HEK293 (cell line): Measurements from ENCODE around the gene ELMO1.

Experiments used
- ZBTB8A ChIP-seq: fragments of 450-650 bp; formaldehyde crosslinking; IDR thresholded peaks from 2 replicates; pipeline ENCODE4 v1.5.1; 2016; ENCODE audit warnings: missing biosample characterization, missing genetic modification characterization
- ZNF174 ChIP-seq: fragments of 450-650 bp; formaldehyde crosslinking; IDR thresholded peaks from 2 replicates; pipeline ENCODE4 v1.5.0; 2017; ENCODE audit warnings: missing biosample characterization, mild to moderate bottlenecking, missing genetic modification characterization
- TF ChIP-seq, protein P1 (sequence below): fragments of 450-650 bp; formaldehyde crosslinking; IDR thresholded peaks from 2 replicates; pipeline ENCODE4 v1.5.1; 2016; ENCODE audit warnings: missing biosample characterization, missing genetic modification characterization
- TF ChIP-seq, protein P2 (sequence below): fragments of 450-650 bp; formaldehyde crosslinking; IDR thresholded peaks from 2 replicates; pipeline ENCODE4 v1.5.1; 2016; ENCODE audit warnings: missing biosample characterization, missing genetic modification characterization

DNA sequence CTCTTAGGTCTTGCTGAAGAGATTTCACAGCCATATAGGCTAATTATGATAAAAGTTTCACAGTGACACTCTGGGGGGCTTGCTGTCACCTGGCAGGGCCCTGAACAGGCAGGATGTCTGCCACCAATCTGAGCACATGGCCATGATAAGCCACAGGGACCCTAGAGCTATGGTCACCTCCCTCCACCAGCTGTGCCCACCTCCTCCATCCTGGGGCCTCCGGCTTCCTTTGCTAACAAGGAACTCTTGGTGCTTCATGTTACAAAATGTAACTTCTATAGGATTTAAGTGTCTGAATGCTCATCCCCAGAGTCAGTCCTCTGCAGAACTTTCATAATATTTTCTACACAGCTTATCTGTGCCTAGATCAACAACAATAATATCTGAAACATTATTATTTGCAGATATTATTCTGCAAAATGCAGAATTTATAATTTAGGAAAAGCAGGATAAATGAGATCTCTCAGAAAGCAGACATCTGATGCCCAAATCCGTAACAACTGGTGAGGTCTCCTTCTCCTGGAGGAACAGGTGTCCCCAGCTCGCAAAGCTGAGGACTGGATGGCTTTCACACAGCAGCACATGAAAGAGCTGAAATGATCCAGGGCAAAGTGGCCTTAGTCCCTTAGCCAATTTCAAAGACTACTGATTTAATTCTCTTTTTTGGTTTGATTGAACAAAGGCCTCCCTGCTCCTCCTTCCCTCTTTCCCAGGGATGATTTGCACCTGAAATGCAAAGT, 437.3 kb downstream of the ELMO1 start:
- TF ChIP-seq ZNF174 (tag by site-specific recombination), result no peak
- TF ChIP-seq, protein P1, sequence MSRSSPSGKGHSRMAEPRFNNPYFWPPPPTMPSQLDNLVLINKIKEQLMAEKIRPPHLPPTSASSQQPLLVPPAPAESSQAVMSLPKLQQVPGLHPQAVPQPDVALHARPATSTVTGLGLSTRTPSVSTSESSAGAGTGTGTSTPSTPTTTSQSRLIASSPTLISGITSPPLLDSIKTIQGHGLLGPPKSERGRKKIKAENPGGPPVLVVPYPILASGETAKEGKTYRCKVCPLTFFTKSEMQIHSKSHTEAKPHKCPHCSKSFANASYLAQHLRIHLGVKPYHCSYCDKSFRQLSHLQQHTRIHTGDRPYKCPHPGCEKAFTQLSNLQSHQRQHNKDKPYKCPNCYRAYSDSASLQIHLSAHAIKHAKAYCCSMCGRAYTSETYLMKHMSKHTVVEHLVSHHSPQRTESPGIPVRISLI, result no peak
- TF ChIP-seq, protein P2, sequence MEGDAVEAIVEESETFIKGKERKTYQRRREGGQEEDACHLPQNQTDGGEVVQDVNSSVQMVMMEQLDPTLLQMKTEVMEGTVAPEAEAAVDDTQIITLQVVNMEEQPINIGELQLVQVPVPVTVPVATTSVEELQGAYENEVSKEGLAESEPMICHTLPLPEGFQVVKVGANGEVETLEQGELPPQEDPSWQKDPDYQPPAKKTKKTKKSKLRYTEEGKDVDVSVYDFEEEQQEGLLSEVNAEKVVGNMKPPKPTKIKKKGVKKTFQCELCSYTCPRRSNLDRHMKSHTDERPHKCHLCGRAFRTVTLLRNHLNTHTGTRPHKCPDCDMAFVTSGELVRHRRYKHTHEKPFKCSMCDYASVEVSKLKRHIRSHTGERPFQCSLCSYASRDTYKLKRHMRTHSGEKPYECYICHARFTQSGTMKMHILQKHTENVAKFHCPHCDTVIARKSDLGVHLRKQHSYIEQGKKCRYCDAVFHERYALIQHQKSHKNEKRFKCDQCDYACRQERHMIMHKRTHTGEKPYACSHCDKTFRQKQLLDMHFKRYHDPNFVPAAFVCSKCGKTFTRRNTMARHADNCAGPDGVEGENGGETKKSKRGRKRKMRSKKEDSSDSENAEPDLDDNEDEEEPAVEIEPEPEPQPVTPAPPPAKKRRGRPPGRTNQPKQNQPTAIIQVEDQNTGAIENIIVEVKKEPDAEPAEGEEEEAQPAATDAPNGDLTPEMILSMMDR (tag by site-specific recombination), result no peak
- TF ChIP-seq ZBTB8A, result no peak
